ENCODE measurements around the gene ERMARD.
"Not testable (repeated sequence)": the region's sequence is repeated elsewhere in the genome, so short reads cannot be mapped to it uniquely, and the experiment has no call there.

DNA sequence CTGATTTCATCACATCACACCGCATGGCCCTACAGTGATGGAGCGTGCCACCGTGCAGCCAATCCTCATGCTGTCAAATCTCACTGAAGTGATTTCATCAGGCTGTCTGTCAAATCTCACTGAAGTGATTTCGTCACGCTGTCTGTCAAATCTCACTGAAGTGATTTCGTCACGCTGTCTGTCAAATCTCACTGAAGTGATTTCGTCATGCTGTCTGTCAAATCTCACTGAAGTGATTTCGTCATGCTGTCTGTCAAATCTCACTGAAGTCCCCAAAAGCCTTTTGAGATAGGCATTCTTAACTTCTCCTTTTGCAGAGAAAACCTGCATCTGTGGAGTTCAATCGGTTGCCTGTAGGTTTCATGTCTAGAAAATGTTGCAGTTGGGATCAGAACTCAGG, 14.4 kb downstream of the ERMARD start:
- TF ChIP-seq, protein P1, sequence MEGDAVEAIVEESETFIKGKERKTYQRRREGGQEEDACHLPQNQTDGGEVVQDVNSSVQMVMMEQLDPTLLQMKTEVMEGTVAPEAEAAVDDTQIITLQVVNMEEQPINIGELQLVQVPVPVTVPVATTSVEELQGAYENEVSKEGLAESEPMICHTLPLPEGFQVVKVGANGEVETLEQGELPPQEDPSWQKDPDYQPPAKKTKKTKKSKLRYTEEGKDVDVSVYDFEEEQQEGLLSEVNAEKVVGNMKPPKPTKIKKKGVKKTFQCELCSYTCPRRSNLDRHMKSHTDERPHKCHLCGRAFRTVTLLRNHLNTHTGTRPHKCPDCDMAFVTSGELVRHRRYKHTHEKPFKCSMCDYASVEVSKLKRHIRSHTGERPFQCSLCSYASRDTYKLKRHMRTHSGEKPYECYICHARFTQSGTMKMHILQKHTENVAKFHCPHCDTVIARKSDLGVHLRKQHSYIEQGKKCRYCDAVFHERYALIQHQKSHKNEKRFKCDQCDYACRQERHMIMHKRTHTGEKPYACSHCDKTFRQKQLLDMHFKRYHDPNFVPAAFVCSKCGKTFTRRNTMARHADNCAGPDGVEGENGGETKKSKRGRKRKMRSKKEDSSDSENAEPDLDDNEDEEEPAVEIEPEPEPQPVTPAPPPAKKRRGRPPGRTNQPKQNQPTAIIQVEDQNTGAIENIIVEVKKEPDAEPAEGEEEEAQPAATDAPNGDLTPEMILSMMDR (IDR thresholded peaks at IDR 0.05; ENCODE audit: low read depth, low read length), result not testable (repeated sequence)
- not testable (repeated sequence) for TF ChIP-seq EZH2phosphoT487 (IDR thresholded peaks at IDR 0.05; ENCODE audit: low read depth)

Measured in OCI-LY3 (cell line).